22Rv1 (cell line): ENCODE data around the gene COX7A2.

Experiments
- ZFX ChIP-seq: fragments of 450-650 bp; IDR thresholded peaks from 2 replicates; pipeline ENCODE4 v1.6.1; 2017; ENCODE audit warnings: antibody characterized with exemption, borderline replicate concordance
- TF ChIP-seq, protein P1 (sequence below): fragments of 450-650 bp; IDR thresholded peaks from 2 replicates; pipeline ENCODE4 v1.5.1; 2017; ENCODE audit warnings: mild to moderate bottlenecking

DNA sequence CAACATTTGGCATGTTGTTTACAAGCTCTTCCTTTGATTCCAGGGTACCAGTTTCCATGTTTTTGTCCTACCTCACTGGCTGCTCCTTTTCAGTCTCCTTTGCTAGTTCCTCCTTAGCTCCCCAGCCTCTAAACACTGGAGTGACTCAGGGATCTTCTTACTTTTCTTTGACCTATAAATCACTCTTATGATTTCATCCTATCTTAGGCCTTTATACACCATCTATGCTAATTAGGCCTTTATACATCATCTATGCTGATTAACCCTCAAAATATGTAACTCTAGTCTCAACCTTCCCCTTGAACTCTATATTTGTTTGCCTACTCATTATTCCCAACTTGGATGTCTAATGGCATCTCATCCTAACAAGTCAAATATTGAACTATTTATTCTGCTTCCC lies 31.5 kb upstream of the COX7A2 start:
- TF ChIP-seq, protein P1, sequence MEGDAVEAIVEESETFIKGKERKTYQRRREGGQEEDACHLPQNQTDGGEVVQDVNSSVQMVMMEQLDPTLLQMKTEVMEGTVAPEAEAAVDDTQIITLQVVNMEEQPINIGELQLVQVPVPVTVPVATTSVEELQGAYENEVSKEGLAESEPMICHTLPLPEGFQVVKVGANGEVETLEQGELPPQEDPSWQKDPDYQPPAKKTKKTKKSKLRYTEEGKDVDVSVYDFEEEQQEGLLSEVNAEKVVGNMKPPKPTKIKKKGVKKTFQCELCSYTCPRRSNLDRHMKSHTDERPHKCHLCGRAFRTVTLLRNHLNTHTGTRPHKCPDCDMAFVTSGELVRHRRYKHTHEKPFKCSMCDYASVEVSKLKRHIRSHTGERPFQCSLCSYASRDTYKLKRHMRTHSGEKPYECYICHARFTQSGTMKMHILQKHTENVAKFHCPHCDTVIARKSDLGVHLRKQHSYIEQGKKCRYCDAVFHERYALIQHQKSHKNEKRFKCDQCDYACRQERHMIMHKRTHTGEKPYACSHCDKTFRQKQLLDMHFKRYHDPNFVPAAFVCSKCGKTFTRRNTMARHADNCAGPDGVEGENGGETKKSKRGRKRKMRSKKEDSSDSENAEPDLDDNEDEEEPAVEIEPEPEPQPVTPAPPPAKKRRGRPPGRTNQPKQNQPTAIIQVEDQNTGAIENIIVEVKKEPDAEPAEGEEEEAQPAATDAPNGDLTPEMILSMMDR, result no peak
- no peak for TF ChIP-seq ZFX
